ES-I3 (cell line): Measurements from ENCODE around the gene ATXN2.
"Not testable (repeated sequence)": the region's sequence is repeated elsewhere in the genome, so short reads cannot be mapped to it uniquely, and the experiment has no call there.

ENCODE experiments used
- H3K36me3 ChIP-seq: 2 replicates; pipeline ENCODE4 v1.6.1; 2013; ENCODE audit warnings: mild to moderate bottlenecking, low read length, control low read depth, moderate library complexity; ENCODE audit not compliant: insufficient read depth
- H3K4me1 ChIP-seq: 2 replicates; pipeline ENCODE4 v1.6.1; 2013; ENCODE audit warnings: mild to moderate bottlenecking, control low read depth, low read length; ENCODE audit not compliant: insufficient read depth
- H3K9ac ChIP-seq: 2 replicates; pipeline ENCODE4 v1.6.1; 2013; ENCODE audit warnings: low read depth, mild to moderate bottlenecking, low read length, moderate library complexity
- H3K9me3 ChIP-seq: 2 replicates; pipeline ENCODE4 v1.6.1; 2013; ENCODE audit warnings: mild to moderate bottlenecking, low read length, moderate library complexity; ENCODE audit not compliant: control insufficient read depth, insufficient read depth

Gene ATXN2

DNA sequence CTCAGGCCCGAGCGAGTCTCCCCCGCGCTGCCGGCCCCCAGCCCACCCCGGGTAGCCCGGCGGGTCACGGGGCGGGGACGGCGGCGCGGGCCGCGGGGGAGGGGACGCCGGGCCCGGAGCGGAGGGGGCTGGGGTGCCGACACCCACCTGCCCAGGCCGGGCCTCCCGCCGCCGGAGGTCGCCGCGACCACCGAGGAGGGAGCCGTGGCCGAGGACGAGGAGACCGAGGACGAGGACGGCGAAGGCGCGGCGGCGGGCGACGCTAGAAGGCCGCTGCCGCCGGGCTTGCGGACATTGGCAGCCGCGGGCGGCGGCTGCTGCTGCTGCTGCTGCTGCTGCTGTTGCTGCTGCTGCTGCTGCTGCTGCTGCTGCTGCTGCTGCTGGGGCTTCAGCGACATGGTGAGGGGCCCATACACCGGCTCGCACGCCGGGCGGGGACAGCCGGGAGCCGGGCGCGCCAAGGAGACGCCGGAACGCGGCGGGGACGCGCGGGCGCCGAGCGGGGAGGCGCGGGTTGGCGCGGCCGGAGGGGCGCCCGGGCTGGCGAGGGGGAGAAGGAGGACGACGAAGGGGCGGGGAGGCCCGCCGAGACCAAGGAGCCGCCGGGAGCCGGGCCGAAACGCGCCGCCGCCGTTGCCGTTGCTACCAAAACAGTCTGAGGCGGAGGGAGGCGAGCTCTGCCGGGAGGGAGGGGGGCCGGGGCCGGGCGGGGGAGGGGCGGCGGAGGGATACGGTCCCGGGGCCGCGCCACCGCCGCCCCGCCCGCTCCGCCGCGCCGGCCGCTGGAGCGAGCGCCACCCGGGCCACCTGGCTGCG lies at the start of gene ATXN2:
Gene ATXN2 (minus strand): TSS at position 679 of the 816 bp plus-strand sequence. CDS start 281 bp downstream, at position 398.
- peaks cover 3% of the 10 kb centered on the region; the same call in 1 of the 2 replicates for H3K4me1 ChIP-seq
- no peaks in the 10 kb centered on the region for H3K36me3 ChIP-seq
- H3K9me3 ChIP-seq, result no peaks in the 10 kb centered on the region
- H3K9ac ChIP-seq, result peak within 1 kb of the TSS; percentile 85

DNA sequence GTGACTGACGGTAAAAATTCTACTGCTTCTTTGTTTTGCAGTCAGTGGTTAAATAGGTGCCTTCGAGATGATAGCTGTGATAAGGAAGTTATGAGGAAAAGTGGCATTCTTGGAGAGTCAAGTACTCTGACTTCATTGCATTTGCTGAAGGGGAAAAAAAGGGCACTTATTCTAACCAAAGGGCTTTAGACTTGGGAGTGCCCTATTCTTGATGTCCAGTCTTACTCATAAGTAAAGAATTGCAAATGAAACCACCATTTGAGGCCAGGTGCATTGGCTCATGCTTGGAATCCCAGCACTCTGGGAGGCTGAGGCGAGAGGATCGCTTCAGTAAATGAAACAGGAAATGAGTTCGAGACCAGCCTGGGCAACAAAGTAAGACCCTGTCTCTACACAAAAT lies 46.3 kb upstream of the ATXN2 start:
- no peaks in the 10 kb centered on the region for H3K4me1 ChIP-seq
- peaks cover 37% of the 10 kb centered on the region for H3K36me3 ChIP-seq
- H3K9ac ChIP-seq, result no peak overlapping the region
- H3K9me3 ChIP-seq, result no peaks in the 10 kb centered on the region

DNA sequence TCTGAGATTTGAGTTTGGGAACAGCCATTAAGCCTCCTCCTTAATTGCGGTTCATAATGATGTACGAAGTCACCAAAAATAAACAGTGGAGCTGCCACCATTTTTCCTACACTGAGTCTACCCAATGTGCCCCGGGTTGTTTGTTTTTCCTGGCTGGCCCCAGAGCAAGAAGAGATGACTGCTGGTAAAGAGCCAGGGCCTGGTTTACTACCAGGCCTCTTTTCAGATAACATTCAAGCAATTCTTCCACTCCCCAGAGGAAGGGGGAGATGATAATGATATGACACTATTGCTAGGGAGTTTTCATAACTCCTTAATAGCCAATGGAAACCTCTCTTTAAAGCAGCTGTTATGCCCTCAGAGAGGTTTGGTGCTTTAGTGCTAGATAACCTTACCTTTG lies 44.3 kb upstream of the ATXN2 start:
- Histone ChIP-seq H3K9ac (no peak overlapping the region), H3K36me3 (peaks cover 28% of the 10 kb centered on the region), H3K9me3 (no peaks in the 10 kb centered on the region), H3K4me1 (no peaks in the 10 kb centered on the region)

DNA sequence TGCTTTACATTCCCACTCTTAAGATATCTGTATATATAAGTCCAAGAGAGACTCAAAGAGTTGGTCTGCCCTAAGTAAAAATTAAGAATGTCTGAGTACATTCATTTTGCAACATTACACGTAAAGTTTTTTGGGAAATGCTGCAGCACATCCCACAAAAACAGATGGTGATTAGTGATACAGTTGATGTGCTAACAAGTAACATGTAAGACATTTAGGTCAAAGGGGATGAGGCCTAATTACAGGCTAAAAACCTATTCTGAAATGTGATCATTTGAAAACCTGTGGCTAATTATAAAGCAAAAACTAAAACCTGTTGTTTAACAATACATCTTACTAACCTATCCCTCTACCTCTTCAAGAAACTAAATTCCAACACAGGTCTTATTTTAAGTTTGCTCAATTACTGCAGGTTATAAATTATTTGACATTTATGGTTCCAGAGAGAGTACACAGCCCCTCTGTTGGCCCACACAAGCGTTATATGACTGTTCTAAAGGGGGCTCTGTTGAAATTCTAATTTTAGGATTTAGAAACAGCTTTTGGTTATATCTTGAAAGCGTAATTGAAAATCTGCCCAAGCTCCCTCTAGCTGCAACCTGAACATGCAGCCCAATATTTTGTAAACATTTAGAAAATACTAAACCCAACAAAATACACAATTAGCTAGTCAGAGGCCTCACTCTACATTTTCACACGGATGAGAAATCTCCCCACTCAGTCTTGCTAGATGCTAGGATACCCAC lies 43.7 kb upstream of the ATXN2 start:
- H3K36me3 ChIP-seq, result peaks cover 28% of the 10 kb centered on the region
- H3K9me3 ChIP-seq, result no peaks in the 10 kb centered on the region
- H3K9ac ChIP-seq, result no peak overlapping the region
- no peaks in the 10 kb centered on the region for H3K4me1 ChIP-seq

- no peak overlapping the region for H3K9ac ChIP-seq
- peaks cover 13% of the 10 kb centered on the region for H3K4me1 ChIP-seq
- H3K36me3 ChIP-seq, result peaks cover 11% of the 10 kb centered on the region
- H3K9me3 ChIP-seq, result no peaks in the 10 kb centered on the region
Measured at GRCh38 chr12:111640506-111640905, 41.4 kb upstream of the ATXN2 start.

GRCh38 chr12:111638556-111638955 lies 39.4 kb upstream of the ATXN2 start:
- H3K9me3 ChIP-seq, result no peaks in the 10 kb centered on the region
- no peak overlapping the region for H3K9ac ChIP-seq
- H3K4me1 ChIP-seq, result peaks cover 16% of the 10 kb centered on the region
- peaks cover 4% of the 10 kb centered on the region; the same call in 1 of the 2 replicates for H3K36me3 ChIP-seq

DNA sequence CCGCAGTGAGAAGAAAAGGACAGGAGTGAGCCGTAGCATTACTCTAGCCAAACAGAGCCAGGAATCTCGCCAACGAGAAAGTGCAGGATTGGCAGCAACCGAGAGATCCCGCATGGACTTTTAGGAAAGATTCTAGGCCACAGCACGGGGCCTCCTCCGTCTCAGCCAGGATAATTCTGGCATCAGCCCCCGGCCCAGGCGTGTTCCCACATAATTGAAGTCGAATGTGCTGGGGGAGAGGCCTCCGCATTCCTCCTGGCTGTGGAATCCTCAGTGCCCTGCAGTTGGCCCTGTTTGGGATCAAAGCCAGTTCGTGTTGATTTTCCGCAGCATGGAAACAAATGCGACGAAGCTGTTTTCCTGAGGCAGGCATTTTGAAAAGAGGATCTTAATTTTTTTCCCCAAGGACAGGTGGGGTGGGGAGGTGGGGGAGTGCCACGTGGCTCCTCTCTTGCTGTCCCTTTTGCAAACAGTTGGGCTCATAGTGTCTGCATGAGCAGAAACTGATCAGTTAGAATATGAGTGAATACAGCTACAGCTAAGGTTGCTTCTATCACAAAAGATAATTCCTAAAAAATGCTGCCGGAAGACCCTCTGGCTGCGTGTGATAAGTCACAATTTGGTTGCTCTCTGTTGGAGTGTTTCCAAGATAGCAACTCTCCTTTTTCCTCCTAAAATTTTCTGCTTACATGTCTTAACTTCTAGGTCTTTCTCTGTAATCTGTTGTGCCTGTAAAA lies 37.3 kb upstream of the ATXN2 start:
- Histone ChIP-seq H3K36me3 (no peaks in the 10 kb centered on the region; the same call in 1 of the 2 replicates), H3K4me1 (peaks cover 16% of the 10 kb centered on the region), H3K9ac (no peak overlapping the region; the same call in 1 of the 2 replicates), H3K9me3 (no peaks in the 10 kb centered on the region)

DNA sequence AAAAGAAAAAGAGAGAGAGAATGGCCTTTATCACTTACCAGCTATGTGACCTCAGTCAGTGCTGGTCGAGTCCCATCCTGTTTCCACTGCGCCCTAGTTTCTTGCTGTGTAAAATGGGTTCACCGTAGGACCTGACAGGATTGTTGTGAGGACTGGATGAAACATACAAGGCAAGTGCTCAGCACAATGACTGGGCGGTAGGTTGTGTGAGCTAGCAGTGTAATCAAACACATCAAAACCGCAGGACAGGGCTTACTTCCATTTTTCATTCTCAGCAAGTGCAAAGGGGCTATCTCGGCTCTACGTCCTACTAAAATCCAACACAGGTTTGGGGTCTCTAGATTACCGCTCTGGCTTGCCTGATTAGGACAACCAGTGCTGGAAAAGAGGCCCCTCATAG lies 36.4 kb upstream of the ATXN2 start:
- no peaks in the 10 kb centered on the region for H3K9me3 ChIP-seq
- H3K9ac ChIP-seq, result 0 out of 2 replicates have a peak overlapping the region, but pooled peaks have one; percentile 1
- peaks cover 16% of the 10 kb centered on the region for H3K4me1 ChIP-seq
- no peaks in the 10 kb centered on the region; the same call in 1 of the 2 replicates for H3K36me3 ChIP-seq

DNA sequence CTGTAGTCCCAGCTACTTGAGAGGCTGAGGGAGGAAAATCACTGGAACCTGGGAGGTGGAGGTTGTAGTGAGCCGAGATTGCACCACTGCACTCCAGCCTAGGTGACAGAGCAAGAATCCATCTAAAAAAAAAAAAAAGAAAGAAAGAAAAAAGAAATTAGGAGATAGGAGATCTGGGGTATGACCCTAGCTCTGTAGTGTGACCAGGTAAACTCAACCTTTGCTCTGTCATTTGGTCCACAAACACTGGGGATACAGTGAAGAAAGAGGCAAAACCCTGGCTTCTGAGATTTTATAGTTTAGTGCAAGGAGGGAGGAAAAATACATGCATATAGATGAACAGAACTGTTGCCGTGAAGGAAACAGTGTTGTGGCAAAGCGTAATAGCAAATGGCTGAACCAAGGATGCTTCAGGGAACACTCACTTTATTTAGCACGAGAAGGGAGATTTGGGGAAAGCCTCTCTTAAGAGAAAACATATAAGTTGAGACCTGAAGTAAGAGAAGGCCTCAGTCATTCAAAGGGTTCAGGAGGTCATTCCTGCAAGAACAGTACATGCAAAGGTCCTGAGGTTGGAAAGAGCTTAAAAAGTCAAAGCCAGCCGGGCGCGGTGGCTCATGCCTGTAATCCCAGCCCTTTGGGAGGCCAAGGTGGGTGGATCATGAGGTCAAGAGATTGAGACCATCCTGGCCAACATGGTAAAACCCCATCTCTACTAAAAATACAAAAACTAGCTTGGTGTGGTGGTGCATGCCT lies 29.6 kb upstream of the ATXN2 start:
- no peaks in the 10 kb centered on the region for H3K9me3 ChIP-seq
- H3K4me1 ChIP-seq, result no peaks in the 10 kb centered on the region
- no peaks in the 10 kb centered on the region for H3K36me3 ChIP-seq
- H3K9ac ChIP-seq, result no peak overlapping the region

DNA sequence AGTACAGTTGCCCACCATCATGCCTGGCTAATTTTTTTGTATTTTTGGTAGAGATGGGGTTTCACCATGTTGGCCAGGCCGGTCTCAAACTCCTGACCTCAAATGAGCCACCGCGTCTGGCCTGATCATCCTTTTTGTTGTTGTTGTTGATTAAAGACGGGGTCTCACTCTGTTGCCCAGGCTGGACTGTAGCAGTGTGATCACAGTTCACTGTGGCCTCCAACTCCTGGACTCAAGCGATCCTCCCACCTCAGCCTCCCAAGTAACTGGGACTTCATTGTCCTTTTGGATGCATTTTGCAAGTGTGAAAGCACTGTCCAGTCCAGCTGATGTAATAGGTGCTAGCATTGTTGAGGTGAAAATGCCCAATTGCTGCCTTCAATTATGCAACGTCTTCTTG lies 27.1 kb upstream of the ATXN2 start:
- Histone ChIP-seq H3K4me1 (no peaks in the 10 kb centered on the region), H3K9me3 (no peaks in the 10 kb centered on the region), H3K9ac (no peak overlapping the region), H3K36me3 (no peaks in the 10 kb centered on the region)

DNA sequence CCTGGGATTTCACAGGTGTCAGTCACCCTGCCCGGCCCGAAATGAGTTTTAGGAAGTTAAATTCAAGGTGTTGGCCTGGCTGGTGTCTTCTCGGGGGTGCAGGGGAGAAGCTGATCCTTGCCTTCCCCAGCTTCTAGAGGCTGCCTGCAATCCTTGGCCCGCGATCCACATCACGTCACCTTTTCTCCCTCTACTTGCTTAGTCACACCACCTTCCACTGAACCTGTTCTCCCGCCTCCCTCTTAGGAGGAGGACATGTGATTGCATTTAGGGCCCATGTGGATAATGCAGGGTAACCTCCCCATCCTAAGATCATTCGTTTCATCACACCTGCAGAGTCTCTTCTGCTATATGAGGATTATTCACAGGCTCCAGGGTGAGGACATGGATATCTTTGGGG lies 25.4 kb upstream of the ATXN2 start:
- Histone ChIP-seq H3K36me3 (no peaks in the 10 kb centered on the region), H3K9me3 (no peaks in the 10 kb centered on the region), H3K4me1 (no peaks in the 10 kb centered on the region), H3K9ac (no peak overlapping the region)

DNA sequence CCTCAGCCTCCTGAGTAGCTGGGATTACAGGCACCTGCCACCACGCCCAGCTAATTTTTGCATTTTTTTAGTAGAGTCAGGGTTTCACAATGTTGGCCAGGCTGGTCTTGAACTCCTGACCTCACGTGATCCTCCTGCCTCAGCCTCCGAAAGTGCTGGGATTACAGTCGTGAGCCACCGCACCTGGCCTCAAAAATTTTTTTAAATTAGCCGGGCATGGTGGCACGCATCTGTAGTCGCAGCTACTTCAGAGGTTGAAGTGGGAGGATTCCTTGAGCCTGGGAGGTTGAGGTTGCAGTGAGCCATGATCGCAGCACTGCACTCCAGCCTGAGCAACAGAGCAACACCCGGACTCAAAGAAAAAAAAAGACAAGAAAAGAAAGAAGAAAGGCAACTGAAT lies 18.7 kb upstream of the ATXN2 start:
- H3K9me3 ChIP-seq, H3K36me3 ChIP-seq, H3K9ac ChIP-seq, H3K4me1 ChIP-seq: not testable (repeated sequence)

GRCh38 chr12:111616177-111616623 lies 17.1 kb upstream of the ATXN2 start:
- Histone ChIP-seq H3K9me3 (no peaks in the 10 kb centered on the region), H3K36me3 (no peaks in the 10 kb centered on the region), H3K9ac (no peak overlapping the region), H3K4me1 (no peaks in the 10 kb centered on the region)

- Histone ChIP-seq H3K9ac (no peak overlapping the region), H3K9me3 (no peaks in the 10 kb centered on the region), H3K4me1 (no peaks in the 10 kb centered on the region), H3K36me3 (no peaks in the 10 kb centered on the region)
Measured at GRCh38 chr12:111607239-111607638, 8.1 kb upstream of the ATXN2 start.
